HEK293 (cell line): Measurements from ENCODE around the gene UNC13A.

Experiments
- ATF2 ChIP-seq: fragments of 450-650 bp; formaldehyde crosslinking; IDR thresholded peaks from 2 replicates; pipeline ENCODE4 v1.5.1; 2016; ENCODE audit warnings: missing biosample characterization, missing genetic modification characterization, low read depth
- CTCF ChIP-seq: fragments of 450-650 bp; formaldehyde crosslinking; IDR thresholded peaks from 2 replicates; pipeline ENCODE4 v1.5.1; 2016; ENCODE audit warnings: missing biosample characterization, missing genetic modification characterization
- HOXD13 ChIP-seq: sonication (generic); formaldehyde crosslinking; IDR thresholded peaks from 2 replicates; pipeline ENCODE4 v1.8.0; 2022; ENCODE audit warnings: missing genetic modification reagents, borderline replicate concordance
- SALL2 ChIP-seq: fragments of 450-650 bp; formaldehyde crosslinking; IDR thresholded peaks from 2 replicates; pipeline ENCODE4 v1.5.0; 2017; ENCODE audit warnings: missing biosample characterization, mild to moderate bottlenecking, missing genetic modification characterization, borderline replicate concordance
- ZNF302 ChIP-seq: fragments of 450-650 bp; formaldehyde crosslinking; IDR thresholded peaks from 2 replicates; pipeline ENCODE4 v1.5.1; 2016; ENCODE audit warnings: missing biosample characterization, missing genetic modification characterization, low read depth
- ZNF324 ChIP-seq: fragments of 450-650 bp; formaldehyde crosslinking; IDR thresholded peaks from 2 replicates; pipeline ENCODE4 v1.5.1; 2016; ENCODE audit warnings: missing biosample characterization, missing genetic modification characterization
- ZNF707 ChIP-seq: fragments of 450-650 bp; formaldehyde crosslinking; IDR thresholded peaks from 2 replicates; pipeline ENCODE4 v1.5.1; 2016; ENCODE audit warnings: missing biosample characterization, missing genetic modification characterization

GRCh38 chr19:17711851-17712250 is 23.7 kb upstream of the UNC13A start:
- TF ChIP-seq CTCF (no peak), ZNF324 (tag by site-specific recombination) (no peak), HOXD13 (no peak), ZNF302 (no peak), ZNF707 (no peak), ATF2 (tag by site-specific recombination) (no peak), SALL2 (no peak)
